Endothelial cell of umbilical vein (primary cell): ENCODE data around the gene SLC16A6.

Experiments used
- EZH2 ChIP-seq: IDR thresholded peaks from 2 replicates; pipeline ENCODE4 v1.6.1; 2012; ENCODE audit warnings: borderline replicate concordance, low read depth, mild to moderate bottlenecking, moderate library complexity, low read length, inconsistent platforms; ENCODE audit not compliant: severe bottlenecking
- GATA2 ChIP-seq: IDR thresholded peaks from 2 replicates; pipeline ENCODE4 v1.7.0; 2011; ENCODE audit warnings: low read depth, mild to moderate bottlenecking, moderate library complexity, mixed read lengths, low read length; ENCODE audit not compliant: insufficient read length, insufficient read depth
- MYC ChIP-seq: IDR thresholded peaks from one replicate; pipeline ENCODE4 v1.6.1; 2011; ENCODE audit warnings: mild to moderate bottlenecking, low read depth, low read length
- POLR2A ChIP-seq: IDR thresholded peaks from 2 replicates; pipeline ENCODE4 v1.6.1; 2012; ENCODE audit warnings: low read depth, mild to moderate bottlenecking, control low read depth, low read length
- POLR2AphosphoS5 ChIP-seq: IDR thresholded peaks from 2 replicates; pipeline ENCODE4 v1.6.1; 2012; ENCODE audit warnings: low read depth, mild to moderate bottlenecking, control low read depth, low read length, moderate library complexity; ENCODE audit not compliant: insufficient read depth
- TF ChIP-seq, protein P1 (sequence below), 2 donors: IDR thresholded peaks; 1 replicate in 1 of 2; 2 replicates in 1 of 2; pipeline ENCODE4 v1.5.1; 2011; ENCODE audit warnings: low read length in 2 of 2, mild to moderate bottlenecking in 2 of 2, moderate library complexity in 2 of 2, control low read depth in 1 of 2, inconsistent platforms in 1 of 2, low read depth in 1 of 2; ENCODE audit not compliant: insufficient read depth in 1 of 2; ENCODE audit errors: extremely low read depth in 1 of 2

- TF ChIP-seq, protein P1, sequence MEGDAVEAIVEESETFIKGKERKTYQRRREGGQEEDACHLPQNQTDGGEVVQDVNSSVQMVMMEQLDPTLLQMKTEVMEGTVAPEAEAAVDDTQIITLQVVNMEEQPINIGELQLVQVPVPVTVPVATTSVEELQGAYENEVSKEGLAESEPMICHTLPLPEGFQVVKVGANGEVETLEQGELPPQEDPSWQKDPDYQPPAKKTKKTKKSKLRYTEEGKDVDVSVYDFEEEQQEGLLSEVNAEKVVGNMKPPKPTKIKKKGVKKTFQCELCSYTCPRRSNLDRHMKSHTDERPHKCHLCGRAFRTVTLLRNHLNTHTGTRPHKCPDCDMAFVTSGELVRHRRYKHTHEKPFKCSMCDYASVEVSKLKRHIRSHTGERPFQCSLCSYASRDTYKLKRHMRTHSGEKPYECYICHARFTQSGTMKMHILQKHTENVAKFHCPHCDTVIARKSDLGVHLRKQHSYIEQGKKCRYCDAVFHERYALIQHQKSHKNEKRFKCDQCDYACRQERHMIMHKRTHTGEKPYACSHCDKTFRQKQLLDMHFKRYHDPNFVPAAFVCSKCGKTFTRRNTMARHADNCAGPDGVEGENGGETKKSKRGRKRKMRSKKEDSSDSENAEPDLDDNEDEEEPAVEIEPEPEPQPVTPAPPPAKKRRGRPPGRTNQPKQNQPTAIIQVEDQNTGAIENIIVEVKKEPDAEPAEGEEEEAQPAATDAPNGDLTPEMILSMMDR (IDR thresholded peaks at IDR 0.05; ENCODE audit: extremely low read depth in 1 of 2, insufficient read depth in 1 of 2, low read depth in 1 of 2, low read length in 2 of 2) = no peak
- TF ChIP-seq POLR2AphosphoS5 (peak; percentile 79), GATA2 (no peak), MYC (no peak), POLR2A (peak; percentile 89), EZH2 (no peak)
These were observed 43.3 kb downstream of the SLC16A6 start, which contains the start of gene AMZ2 for GRCh38 chr17:68247445-68248198.
